Measurements from ENCODE around the gene EPS8L1. TPM values are rescaled to one million over a fixed set of nuclear protein-coding genes. Genes with fewer than 3 reads are reported as not detected.

The EPS8L1 gene
- total and polyA plus RNA-seq, 12 donors = 0.53 to 7.9 (median 1.3) TPM; not detected in 1

DNA sequence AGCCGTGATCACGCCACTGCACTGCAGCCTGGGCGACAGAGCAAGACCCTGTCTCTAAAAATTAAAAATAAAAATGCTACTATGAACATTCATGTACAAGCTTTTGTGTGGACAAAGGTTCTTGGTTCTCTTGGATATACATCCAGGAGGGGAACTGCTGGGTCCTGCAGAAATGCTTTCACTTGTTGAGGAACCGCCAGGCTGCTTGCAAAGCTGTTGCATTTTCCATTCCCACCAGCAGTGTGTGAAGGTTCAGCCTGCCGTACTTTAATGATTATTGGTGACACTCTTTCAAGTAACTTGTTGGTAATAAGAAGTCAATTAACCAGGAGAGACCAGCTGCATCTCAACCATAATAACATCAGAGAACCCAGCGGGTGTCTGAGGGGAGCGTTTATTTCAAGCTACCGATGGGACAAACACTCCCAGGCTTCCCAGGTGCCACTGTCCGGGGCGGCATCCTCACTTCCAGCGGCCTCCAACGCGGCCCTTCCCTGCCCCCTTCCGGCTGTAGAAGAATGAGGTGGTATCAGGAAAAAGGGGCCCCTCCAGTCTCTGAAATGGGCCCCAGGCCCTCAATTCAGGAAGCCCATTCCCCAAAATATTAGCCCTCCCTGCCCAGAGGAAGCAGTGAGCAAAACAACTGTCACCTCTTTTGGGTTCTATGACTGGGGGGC is 56.9 kb downstream of the EPS8L1 start:
- DNase-seq (no peak), ATAC-seq (no peak)
- H3K27ac ChIP-seq = no peak overlapping the region
- 50 to 57% methylated on average over 14 of the region's 14 CpGs for WGBS, 2 donors
- H3K27me3 ChIP-seq = peaks cover 0 to 28% (median 12%) of the 10 kb centered on the region in 7 donors
- TF ChIP-seq, protein P1, sequence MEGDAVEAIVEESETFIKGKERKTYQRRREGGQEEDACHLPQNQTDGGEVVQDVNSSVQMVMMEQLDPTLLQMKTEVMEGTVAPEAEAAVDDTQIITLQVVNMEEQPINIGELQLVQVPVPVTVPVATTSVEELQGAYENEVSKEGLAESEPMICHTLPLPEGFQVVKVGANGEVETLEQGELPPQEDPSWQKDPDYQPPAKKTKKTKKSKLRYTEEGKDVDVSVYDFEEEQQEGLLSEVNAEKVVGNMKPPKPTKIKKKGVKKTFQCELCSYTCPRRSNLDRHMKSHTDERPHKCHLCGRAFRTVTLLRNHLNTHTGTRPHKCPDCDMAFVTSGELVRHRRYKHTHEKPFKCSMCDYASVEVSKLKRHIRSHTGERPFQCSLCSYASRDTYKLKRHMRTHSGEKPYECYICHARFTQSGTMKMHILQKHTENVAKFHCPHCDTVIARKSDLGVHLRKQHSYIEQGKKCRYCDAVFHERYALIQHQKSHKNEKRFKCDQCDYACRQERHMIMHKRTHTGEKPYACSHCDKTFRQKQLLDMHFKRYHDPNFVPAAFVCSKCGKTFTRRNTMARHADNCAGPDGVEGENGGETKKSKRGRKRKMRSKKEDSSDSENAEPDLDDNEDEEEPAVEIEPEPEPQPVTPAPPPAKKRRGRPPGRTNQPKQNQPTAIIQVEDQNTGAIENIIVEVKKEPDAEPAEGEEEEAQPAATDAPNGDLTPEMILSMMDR (IDR thresholded peaks at IDR 0.05) = peak in 6 of 9 donors; percentile 6 to 45 (median 20)
- intact Hi-C loops (cut with DNase I) = loop anchor here in 1 of 10 donors (10.0 kb wide), 1 partner anchor 322 kb away; no protein-coding TSS in a partner anchor
- peaks cover 0 to 31% (median 0%) of the 10 kb centered on the region in 9 donors for H3K36me3 ChIP-seq
- H3K4me1 ChIP-seq = no peaks in the 10 kb centered on the region
- H3K4me3 ChIP-seq = no peak overlapping the region
- H3K9me3 ChIP-seq = no peaks in the 10 kb centered on the region

DNA sequence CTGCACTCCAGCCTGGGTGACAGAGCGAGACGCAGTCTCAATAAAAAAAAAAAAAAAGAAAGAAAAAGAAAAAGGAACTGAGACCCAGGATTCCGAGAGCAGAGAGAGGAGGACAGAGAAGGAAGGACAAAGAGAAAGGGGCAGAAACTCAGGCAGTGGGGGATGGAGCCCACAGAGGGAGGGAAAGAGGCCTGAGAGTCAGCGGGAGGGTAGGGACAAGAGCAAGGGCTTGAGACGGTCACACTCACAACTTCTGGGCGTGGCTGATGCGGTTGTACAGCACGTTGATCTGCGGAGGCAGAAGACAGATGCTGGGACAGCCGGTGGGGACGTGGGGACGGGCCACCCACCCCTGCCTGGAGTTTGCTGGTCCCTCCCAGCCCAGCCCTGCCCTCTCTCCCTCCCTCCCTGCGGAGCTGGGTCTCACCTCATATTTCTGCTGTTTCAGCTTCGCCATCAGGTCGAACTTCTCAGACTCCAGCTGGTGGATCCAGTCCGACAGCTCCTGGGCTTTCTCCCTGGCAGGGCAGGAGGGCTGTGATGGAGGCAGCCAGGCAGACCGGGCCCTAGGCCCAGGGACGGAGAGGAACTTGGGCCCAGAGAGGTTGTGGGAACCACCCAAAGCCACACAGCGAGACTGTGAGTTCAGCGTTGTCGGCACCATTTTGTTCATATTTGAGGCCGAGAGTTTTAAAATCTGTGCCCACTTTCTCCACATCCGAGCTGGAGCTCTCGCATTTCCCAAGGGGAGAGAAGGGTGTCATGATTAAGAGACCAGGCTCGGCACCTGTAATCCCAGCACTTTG is 58.2 kb downstream of the EPS8L1 start:
- 72 to 78% methylated on average over 25 of the region's 25 CpGs for WGBS, 2 donors
- H3K27ac ChIP-seq = no peak overlapping the region
- H3K27me3 ChIP-seq = peaks cover 0 to 35% (median 24%) of the 10 kb centered on the region in 7 donors
- ATAC-seq (peak in 1 of 8 donors; percentile 23), DNase-seq (no peak)
- H3K9me3 ChIP-seq = no peaks in the 10 kb centered on the region
- intact Hi-C loops (cut with DNase I) = loop anchor here in 1 of 10 donors (10.0 kb wide), 1 partner anchor 321 kb away; no protein-coding TSS in a partner anchor
- peaks cover 0 to 40% (median 0%) of the 10 kb centered on the region in 9 donors for H3K36me3 ChIP-seq
- no peaks in the 10 kb centered on the region for H3K4me1 ChIP-seq
- TF ChIP-seq, protein P1 (IDR thresholded peaks at IDR 0.05) = no peak
- no peak overlapping the region for H3K4me3 ChIP-seq

DNA sequence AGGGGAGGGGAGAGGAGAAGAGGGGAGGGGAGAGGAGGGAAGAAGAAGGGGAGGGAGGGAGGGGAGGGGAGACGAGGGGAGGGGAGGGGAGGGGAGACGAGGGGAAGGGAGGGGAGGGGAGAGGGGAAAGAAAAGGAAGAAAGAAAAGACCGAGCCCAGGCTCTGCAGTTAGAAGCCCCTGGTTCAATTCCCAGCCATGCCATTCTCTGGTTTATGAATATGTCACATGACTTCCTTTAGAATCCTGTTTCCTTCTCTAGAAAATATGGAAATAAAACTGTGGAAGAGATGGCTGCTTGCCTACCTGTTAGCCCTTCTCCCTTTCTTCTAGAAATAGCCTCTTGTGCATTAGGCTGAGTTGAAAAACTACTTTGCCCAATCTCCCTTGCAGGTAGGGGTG is 59.1 kb downstream of the EPS8L1 start:
- Histone ChIP-seq H3K4me3 (no peak overlapping the region), H3K4me1 (no peaks in the 10 kb centered on the region), H3K27me3 (peaks cover 0 to 43% (median 28%) of the 10 kb centered on the region in 7 donors), H3K27ac (no peak overlapping the region), H3K9me3 (no peaks in the 10 kb centered on the region), H3K36me3 (peaks cover 0 to 45% (median 0%) of the 10 kb centered on the region in 9 donors)
- intact Hi-C loops (cut with DNase I) = loop anchor here in 1 of 10 donors (10.0 kb wide), 1 partner anchor 320 kb away; no protein-coding TSS in a partner anchor
- 13 to 50% methylated on average over 1 to 2 of the region's 3 CpGs for WGBS, 2 donors
- DNase-seq = no peak
- ATAC-seq = no peak
- TF ChIP-seq, protein P1 (IDR thresholded peaks at IDR 0.05) = no peak

DNA sequence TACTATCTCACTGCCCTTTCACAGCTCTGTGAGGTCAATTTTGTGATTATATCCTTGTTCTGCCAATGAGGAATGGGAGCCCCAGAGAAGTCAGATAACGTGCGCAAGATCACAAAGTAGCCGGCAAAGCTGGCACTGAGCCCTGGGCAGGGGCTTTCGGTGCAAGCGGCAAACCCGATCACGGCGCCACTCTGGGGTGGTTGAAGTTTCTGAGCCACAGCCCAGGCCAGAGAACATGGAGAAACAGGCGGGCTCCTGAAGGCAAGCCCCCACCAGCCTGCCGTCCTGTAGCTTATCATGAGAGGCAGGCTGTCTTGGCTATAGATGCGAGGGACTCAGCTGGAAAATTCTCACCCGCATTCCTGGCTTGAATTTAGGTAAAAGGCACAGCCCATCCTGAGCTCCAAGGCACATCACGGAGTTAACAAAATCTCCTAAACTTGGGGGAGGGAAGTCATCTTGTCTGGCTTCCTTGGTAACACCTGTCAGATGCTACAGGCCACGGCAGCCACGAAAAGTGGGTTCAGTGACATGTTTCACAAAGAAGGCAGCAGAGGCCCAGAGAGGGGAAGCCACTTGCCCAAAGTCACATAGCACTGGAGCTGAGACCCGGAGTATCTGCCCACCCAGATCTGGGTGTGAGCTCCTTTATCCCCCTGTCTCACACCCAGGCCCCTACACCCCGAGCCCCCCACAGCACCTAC is 60.9 kb downstream of the EPS8L1 start:
- H3K27ac ChIP-seq = no peak overlapping the region

More for the DNA sequence above, 60.9 kb downstream of the EPS8L1 start:
- Histone ChIP-seq H3K36me3 (peaks cover 0 to 59% (median 0%) of the 10 kb centered on the region in 9 donors), H3K4me1 (peaks cover 0 to 7% (median 0%) of the 10 kb centered on the region in 9 donors), H3K4me3 (no peak overlapping the region), H3K9me3 (no peaks in the 10 kb centered on the region), H3K27me3 (peaks cover 0 to 53% (median 41%) of the 10 kb centered on the region in 7 donors)
- no peak for ATAC-seq
- TF ChIP-seq, protein P1 (IDR thresholded peaks at IDR 0.05) = no peak
- DNase-seq = no peak
- intact Hi-C loops (cut with DNase I) = loop anchor here in 1 of 10 donors (10.0 kb wide), 1 partner anchor 318 kb away; no protein-coding TSS in a partner anchor
- 71 to 72% methylated on average over 17 of the region's 17 CpGs for WGBS, 2 donors
